Activated CD4-positive, CD25-positive, alpha-beta regulatory T cell treated with anti-CD3 and anti-CD28 coated beads, Interleukin-2, amount 50 U/mL, for 72 hours (primary cell): ENCODE results near the gene RIC8A.
"Not testable (repeated sequence)": the region's sequence is repeated elsewhere in the genome, so short reads cannot be mapped to it uniquely, and the experiment has no call there.

ENCODE experiments used
- DNase-seq: peaks from one replicate; pipeline ENCODE4 v3.0.0; 2021

Gene RIC8A

DNA sequence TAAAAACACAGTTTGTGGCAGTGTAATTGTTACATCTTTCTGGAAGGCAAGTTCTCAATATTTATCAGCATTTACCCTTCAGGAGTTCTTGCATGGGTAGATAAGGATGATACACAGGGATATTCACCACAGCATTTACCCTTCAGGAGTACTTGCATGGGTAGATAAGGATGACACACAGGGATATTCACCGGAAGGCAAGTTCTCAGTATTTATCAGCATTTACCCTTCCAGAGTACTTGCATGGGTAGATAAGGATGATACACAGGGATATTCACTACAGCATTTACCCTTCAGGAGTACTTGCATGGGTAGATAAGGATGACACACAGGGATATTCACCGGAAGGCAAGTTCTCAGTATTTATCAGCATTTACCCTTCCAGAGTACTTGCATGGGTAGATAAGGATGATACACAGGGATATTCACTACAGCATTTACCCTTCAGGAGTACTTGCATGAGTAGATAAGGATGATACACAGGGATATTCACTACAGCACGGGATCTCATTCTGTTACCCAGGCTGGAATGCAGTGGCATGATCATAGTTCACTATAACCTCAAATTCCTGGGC, 13.2 kb downstream of the RIC8A start:
- DNase-seq: not testable (repeated sequence)

GRCh38 chr11:221539-221938, 14.0 kb downstream of the RIC8A start:
- no peak for DNase-seq

- no peak for DNase-seq
Measured at GRCh38 chr11:221998-222789, 14.7 kb downstream of the RIC8A start.

DNA sequence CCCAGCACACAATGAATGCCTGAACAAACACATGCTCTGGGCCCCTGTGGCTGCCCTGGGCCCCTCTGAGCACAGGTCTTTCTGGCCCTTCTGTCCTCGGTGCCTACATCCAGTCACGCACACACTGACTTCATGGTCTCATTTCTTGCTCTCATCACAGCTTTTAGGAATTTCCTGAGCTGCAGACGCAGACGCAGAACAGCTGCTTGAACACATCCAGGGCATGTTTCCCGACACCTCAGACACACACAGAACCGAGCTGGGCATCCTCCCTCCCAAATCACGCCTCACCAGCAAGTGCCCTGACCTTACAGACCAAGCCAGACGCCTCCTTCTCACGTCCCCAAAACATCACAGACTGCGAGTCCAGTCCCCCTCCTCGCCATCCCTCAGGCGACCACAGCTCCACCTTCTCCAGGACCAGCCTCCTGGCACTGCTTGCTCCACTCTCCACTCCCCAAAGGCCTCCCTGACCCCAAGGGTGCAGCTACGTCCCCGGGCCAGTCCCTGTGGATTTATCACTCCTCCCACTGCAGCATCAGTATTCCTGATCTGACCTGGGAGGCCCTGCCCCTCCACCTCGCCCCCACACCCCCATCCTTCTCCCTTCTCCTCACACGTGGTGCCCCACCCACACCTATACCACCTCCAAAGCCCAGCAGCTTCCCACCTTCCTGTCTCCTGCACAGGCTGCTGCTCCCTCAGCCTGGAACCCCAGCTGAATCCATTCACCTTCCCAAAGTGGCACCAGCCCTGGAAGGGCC, 15.7 kb downstream of the RIC8A start:
- no peak for DNase-seq

- no peak for DNase-seq
Measured at GRCh38 chr11:223884-224283, 16.4 kb downstream of the RIC8A start.

DNA sequence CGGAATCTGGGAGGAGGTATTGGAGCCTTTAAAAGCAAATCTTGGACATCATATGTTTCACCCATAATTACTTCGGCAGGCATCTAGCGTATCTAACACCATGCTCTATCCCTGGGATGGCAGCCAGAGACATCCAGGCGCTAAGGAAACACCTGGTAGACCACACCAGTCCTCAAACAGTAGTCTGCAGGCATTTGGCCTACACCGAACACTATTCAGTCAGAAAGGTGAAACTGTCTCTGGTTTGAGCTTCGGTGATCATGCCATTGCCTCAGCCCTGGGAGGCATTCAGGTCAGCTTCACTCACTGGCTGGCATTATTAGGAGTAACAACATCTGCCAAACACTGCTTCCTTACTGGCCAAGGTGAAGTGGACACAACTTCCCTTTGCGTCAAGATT, 16.9 kb downstream of the RIC8A start:
- no peak for DNase-seq

- DNase-seq: no peak
Measured at GRCh38 chr11:225734-226453, 18.4 kb downstream of the RIC8A start.

DNA sequence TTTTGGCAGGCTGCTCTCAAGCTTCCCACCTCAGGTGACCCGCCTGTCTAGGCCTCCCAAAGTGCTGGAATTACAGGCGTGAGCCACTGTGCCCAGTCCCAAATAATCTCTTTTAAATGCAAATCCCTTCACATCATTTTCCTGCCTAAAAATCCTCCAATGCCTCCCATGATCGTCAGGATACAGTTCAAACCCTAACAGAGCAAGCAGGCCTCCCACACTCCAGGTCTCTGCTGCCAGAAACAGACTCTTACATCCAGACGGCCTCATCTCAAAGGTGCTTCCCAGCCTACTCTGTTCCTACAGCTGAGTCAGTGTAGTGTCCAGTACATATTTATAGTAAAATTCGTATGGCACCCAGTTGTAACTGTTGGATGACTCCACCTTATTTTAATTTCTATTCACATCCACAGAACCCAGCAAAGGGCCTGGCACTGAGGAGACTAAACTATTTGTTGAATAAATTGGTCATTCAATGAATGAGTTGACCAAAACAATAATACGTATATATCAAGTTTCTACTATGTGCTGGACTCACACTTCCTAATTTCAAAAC, 20.4 kb downstream of the RIC8A start:
- DNase-seq: no peak

GRCh38 chr11:230431-230830, 22.9 kb downstream of the RIC8A start:
- no peak for DNase-seq

DNA sequence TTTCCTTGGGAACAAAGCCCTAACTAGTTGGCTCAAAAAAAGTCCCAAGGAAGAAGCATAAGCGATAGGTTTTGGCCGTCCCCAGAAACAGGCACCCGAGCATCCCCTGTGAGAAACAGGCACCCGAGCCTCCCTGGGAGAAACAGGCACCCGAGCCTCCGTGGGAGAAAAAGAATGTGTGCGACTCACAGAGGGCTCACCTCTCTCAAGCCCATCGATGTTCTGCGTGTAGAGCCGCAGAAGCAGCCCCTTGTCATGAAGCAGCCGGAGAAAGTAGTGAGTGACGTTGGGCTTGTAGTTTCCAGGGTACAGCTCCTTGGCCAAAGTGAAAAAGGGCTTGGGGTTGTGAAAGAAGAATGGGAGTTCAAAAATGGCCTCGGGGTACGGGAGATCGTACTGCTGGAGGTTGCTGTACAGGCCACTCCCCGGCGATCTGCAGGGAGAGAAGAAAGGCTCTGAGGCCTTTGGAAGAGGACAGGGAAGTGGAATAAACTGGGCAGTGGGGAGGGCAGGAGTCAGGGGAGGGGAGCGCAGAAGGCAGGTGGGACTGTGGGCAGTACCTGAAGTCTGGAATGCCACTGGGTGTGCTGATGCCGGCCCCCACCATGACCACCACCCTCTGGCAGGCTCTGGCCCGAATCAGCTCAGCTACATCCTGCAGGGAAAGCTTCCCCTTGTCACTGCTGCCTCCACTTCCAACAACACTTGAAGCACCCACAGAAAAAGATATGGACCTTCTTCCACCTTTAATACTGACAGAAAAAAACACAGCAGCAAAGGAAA, 25.5 kb downstream of the RIC8A start:
- no peak for DNase-seq

DNA sequence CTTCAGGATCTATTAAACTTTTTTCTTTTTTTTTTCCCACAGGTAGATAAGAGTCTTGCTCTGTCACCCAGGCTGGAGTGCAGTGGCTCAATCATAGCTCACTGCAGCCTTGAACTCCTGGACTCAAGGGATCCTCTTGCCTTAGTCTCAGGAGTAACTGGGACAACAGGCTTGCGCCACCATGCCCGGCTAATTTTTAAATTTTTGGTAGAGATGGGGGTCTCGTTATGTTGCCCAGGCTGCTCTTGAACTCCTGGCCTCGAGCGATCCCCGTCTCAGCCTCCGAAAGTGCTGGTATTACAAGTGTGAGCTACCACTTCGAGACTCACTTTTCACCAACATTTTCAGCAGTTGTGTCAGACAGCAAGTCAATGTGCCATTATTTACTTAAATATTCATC, 27.7 kb downstream of the RIC8A start:
- DNase-seq: no peak

- no peak for DNase-seq
Measured at GRCh38 chr11:235609-235996, 28.1 kb downstream of the RIC8A start.

- DNase-seq: peak; percentile 78
Measured at GRCh38 chr11:235997-236773, 28.7 kb downstream of the RIC8A start, which contains the start of gene SIRT3. TSS of gene SIRT3 (minus strand) at chr11:236342. CDS start at chr11:236328, 14 bp downstream.

DNA sequence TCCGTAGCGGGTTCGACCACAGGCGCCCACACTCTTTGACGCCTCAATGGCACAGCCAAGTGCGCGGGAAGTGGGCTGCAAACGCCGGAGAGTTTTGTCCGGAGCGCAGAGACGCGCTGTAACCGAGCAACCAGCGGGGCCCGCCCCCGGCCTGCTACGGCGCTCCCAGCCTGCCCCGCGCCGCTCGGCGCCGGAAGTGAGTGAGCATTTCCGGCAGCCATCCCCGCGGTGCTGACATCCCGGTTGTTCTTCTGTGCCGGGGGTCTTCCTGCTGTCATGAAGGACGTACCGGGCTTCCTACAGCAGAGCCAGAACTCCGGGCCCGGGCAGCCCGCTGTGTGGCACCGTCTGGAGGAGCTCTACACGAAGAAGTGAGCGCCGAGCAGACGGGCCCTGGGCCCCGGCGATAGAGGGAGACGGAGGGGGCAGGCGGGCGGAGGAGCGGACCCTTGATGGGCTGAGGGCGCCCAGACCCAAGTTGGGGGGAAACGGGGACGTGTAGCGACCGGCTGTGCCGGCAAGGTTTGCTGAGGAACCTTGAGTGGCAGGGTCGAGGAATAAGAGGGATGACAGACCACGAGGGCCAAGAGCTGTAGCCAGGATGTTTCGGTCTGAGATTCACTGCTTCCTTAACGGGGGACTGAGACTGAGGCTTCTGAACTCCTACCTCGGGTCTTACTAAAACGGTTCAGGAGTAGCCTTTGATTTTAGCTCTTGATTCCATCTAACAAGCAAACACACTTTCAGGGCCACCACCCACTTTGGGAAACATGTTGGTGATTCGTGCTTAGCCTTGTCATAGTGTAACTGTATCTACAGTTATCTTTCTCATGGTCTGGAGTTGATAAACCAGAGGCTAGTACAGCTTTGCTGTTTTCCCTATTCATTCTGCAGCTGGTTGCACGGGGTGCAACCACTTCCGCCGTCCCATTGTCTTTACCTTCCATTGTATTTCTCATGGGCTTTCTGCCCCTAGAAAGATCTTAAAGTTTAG, 29.6 kb downstream of the RIC8A start, which contains the start of gene PSMD13:
TSS of gene PSMD13 (plus strand) at position 203 of the 994 bp plus-strand sequence. CDS start at position 277, 74 bp downstream.
- DNase-seq: peak; percentile 89

DNA sequence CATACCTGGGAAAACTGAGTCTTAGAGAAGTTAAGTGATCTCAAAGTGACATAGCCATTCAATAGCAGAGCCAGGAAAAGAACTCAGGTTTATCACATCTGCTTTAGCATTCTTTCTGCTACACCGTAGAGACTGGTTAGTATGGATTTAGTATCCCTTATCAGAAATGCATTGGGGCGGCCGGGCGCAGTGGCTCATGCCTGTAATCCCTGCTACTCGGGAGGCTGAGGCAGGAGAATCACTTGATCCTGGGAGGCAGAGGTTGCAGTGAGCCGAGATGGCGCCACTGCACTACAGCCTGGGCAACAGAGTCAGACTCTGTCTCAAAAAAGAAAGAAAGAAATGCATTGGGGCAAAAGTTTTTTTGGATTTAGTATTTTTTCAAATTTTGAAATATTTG, 30.8 kb downstream of the RIC8A start:
- not testable (repeated sequence) for DNase-seq

DNA sequence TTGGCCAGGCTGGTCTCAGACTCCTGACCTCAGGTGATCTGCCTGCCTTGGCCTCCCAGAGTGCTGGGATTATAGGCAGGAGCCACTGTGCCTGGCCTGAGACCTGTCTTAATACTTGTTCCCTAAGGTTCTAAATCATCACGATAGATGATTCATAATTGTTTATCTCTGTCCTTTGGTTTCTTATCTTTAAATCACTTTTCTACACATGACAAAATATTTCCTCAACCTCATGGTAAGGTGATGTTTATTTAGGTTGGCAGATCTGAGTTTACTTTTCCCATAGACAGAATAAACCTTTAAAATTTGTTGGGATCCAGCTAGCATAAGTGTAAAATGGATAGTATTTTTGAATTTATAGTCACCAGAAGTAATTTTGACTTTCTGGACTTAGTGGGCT, 32.8 kb downstream of the RIC8A start:
- DNase-seq: no peak

DNA sequence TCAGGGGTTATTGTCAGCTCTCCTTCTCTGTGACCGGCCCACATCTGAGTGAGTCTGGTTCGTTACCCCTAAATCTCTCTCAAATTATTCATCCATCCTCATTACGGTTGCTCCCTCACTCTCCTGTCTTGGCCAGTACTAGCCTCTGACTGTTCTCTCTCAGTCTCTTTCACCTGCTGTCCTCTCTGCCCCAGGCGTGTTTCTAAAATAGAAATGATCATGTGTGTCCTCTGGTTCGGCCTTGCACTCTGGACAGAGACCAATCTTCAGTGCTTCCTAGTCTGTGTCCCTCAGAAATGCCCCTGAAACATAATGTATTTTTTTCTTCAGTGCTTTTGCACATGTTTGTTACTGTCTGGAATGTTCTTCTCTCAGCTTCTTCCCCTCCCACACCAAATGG, 34.1 kb downstream of the RIC8A start:
- no peak for DNase-seq

GRCh38 chr11:244376-244775, 36.9 kb downstream of the RIC8A start:
- DNase-seq: no peak

DNA sequence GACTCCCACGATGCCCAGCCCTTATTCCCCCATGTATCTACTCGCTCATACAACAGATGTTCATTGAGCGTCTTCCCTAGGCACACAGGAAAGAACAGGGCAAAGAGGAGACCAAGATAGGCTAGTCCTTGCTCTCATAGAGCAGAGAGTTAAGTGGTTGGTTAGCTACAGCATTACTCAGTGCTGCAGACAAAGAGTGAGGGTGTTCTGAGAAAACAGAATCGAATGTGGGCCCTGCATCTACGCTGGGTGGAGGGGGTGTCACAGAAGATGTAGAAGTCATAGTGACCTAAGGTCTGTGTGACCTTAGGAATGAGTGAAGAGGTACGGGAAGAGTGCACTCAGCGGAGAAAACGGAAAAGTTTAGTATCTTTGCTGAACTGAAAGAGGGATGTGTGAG, 41.6 kb downstream of the RIC8A start:
- DNase-seq: no peak

- DNase-seq: no peak
Measured at GRCh38 chr11:250274-250673, 42.8 kb downstream of the RIC8A start.
